Measurements from ENCODE around the gene RASGRF1. TPM values are rescaled to one million over a fixed set of nuclear protein-coding genes. Genes with fewer than 3 reads are reported as not detected.

Gene RASGRF1
- total and polyA plus RNA-seq, 2 experiments from 2014 or later = 0.05 to 0.24 TPM

GRCh38 chr15:78968539-78969271 is 121.9 kb downstream of the RASGRF1 start:
- Histone ChIP-seq H3K27ac (ENCODE audit: low read depth) (no peak overlapping the region), H3F3A (replicated peaks; ENCODE audit: low read depth) (no peaks in the 10 kb centered on the region), H2AFZ (no peak overlapping the region), H3K4me1 (ENCODE audit: insufficient read depth) (peaks cover 22% of the 10 kb centered on the region), H3K9me2 (ENCODE audit: insufficient read depth) (no peaks in the 10 kb centered on the region; the same call in 1 of the 2 replicates), H4K20me1 (replicated peaks; ENCODE audit: insufficient read depth) (no peaks in the 10 kb centered on the region), H3K27me3 (ENCODE audit: insufficient read depth) (no peaks in the 10 kb centered on the region), H3K4me2 (peak overlapping the region; percentile 72), H3K36me3 (ENCODE audit: insufficient read depth) (no peaks in the 10 kb centered on the region), H3K79me2 (replicated peaks; ENCODE audit: insufficient read depth) (no peaks in the 10 kb centered on the region), H3K4me3 (peak overlapping the region; percentile 30)
- H3K9me3 Mint-ChIP-seq = no peaks in the 10 kb centered on the region
- H3K36me3 Mint-ChIP-seq (ENCODE audit: low read depth) = no peaks in the 10 kb centered on the region
- H3K4me1 Mint-ChIP-seq = peaks cover 36% of the 10 kb centered on the region
- peak overlapping the region; percentile 80 for H3K27ac Mint-ChIP-seq
- peaks cover 6% of the 10 kb centered on the region for H3K27me3 Mint-ChIP-seq (ENCODE audit: insufficient read depth, low read depth, poor library complexity)
- peak overlapping the region; percentile 39 for H3K4me3 Mint-ChIP-seq
- no peak for TF ChIP-seq STAT1 (IDR thresholded peaks at IDR 0.05; ENCODE audit: unreplicated experiment)
- TF ChIP-seq CREB1 (CRISPR knock-in tag; IDR thresholded peaks at IDR 0.05; ENCODE audit: low read depth) = no peak
- TF ChIP-seq CTCF (conservative IDR thresholded peaks at IDR 0.05; ENCODE audit: low read depth in 2 of 2) = no peak
- TF ChIP-seq REST (IDR thresholded peaks at IDR 0.05; ENCODE audit: unreplicated experiment) = no peak
- TF ChIP-seq ZNF114 (CRISPR knock-in tag; IDR thresholded peaks at IDR 0.05) = no peak
- peak; percentile 82 for DNase-seq (ENCODE audit: low spot score)
- peak; percentile 29; the same call in 2 of the 3 replicates for ATAC-seq

GRCh38 chr15:78968114-78968513 is 122.5 kb downstream of the RASGRF1 start:
- H3K27me3 Mint-ChIP-seq (ENCODE audit: insufficient read depth, low read depth, poor library complexity) = peaks cover 6% of the 10 kb centered on the region
- H3K4me3 ChIP-seq = no peak overlapping the region
- no peak for DNase-seq (ENCODE audit: low spot score)
- ATAC-seq = no peak
- no peaks in the 10 kb centered on the region; the same call in 1 of the 2 replicates for H3K9me2 ChIP-seq (ENCODE audit: insufficient read depth)
- peaks cover 36% of the 10 kb centered on the region for H3K4me1 Mint-ChIP-seq
- no peaks in the 10 kb centered on the region for H3F3A ChIP-seq (replicated peaks; ENCODE audit: low read depth)
- H3K36me3 ChIP-seq (ENCODE audit: insufficient read depth) = no peaks in the 10 kb centered on the region
- no peak overlapping the region for H3K4me3 Mint-ChIP-seq
- no peaks in the 10 kb centered on the region for H3K79me2 ChIP-seq (replicated peaks; ENCODE audit: insufficient read depth)
- no peak overlapping the region for H3K27ac Mint-ChIP-seq
- H3K36me3 Mint-ChIP-seq (ENCODE audit: low read depth) = no peaks in the 10 kb centered on the region
- H3K27me3 ChIP-seq (ENCODE audit: insufficient read depth) = no peaks in the 10 kb centered on the region
- TF ChIP-seq STAT1 (IDR thresholded peaks at IDR 0.05; ENCODE audit: unreplicated experiment) = no peak
- no peak for TF ChIP-seq ZNF331 (CRISPR knock-in tag; IDR thresholded peaks at IDR 0.05; ENCODE audit: low read depth)
- TF ChIP-seq CTCF (conservative IDR thresholded peaks at IDR 0.05; ENCODE audit: low read depth in 2 of 2) = no peak
- TF ChIP-seq JUNB (IDR thresholded peaks at IDR 0.05; ENCODE audit: unreplicated experiment) = no peak
- TF ChIP-seq EZH2 (IDR thresholded peaks at IDR 0.05; ENCODE audit: low read depth, unreplicated experiment) = no peak
- H3K27ac ChIP-seq (ENCODE audit: low read depth) = no peak overlapping the region
- H3K4me2 ChIP-seq = peak overlapping the region; percentile 72; the same call in 1 of the 2 replicates
- no peaks in the 10 kb centered on the region for H4K20me1 ChIP-seq (replicated peaks; ENCODE audit: insufficient read depth)
- no peaks in the 10 kb centered on the region for H3K9me3 Mint-ChIP-seq
- no peak overlapping the region for H2AFZ ChIP-seq
- H3K4me1 ChIP-seq (ENCODE audit: insufficient read depth) = peaks cover 22% of the 10 kb centered on the region

Measured in GM23338 (cell line).